GM23338 (cell line): ENCODE data around the gene ZBTB7C. TPM values are rescaled to one million over a fixed set of nuclear protein-coding genes. Genes with fewer than 3 reads are reported as not detected.

Experiments used
- ATAC-seq: fragments of 200-7000 bp; cut with Tn5 transposase; 3 replicates; pipeline ENCODE4 v1.9.1; 2020
- DNase-seq: peaks from one replicate; pipeline ENCODE4 v3.0.0-alpha.2; 2015; ENCODE audit warnings: low spot score
- H2AFZ ChIP-seq: fragments of 200-600 bp; sonication (generic); 2 replicates; pipeline ENCODE4 v1.8.0; 2016; ENCODE audit warnings: antibody characterized with exemption, mild to moderate bottlenecking, moderate library complexity
- H3F3A ChIP-seq: fragments of 200-600 bp; sonication (generic); replicated peaks from 2 replicates; pipeline ENCODE4 v1.8.0; 2017; ENCODE audit warnings: antibody characterized with exemption, mixed run types, low read depth
- H3K27ac ChIP-seq: fragments of 200-600 bp; sonication (generic); 2 replicates; pipeline ENCODE4 v1.6.1; 2016; ENCODE audit warnings: low read depth
- H3K27me3 ChIP-seq: fragments of 200-600 bp; sonication (generic); 2 replicates; pipeline ENCODE4 v1.8.0; 2016; ENCODE audit warnings: mild to moderate bottlenecking, mixed run types, moderate library complexity; ENCODE audit not compliant: insufficient read depth
- H3K36me3 ChIP-seq: fragments of 200-600 bp; sonication (generic); 2 replicates; pipeline ENCODE4 v1.8.0; 2016; ENCODE audit warnings: mild to moderate bottlenecking; ENCODE audit not compliant: insufficient read depth
- H3K4me1 ChIP-seq: fragments of 200-600 bp; sonication (generic); 2 replicates; pipeline ENCODE4 v1.8.0; 2016; ENCODE audit warnings: mild to moderate bottlenecking, moderate library complexity; ENCODE audit not compliant: insufficient read depth
- H3K4me2 ChIP-seq: fragments of 200-600 bp; sonication (generic); 2 replicates; pipeline ENCODE4 v1.7.1; 2017; ENCODE audit warnings: mixed run types
- H3K4me3 ChIP-seq: fragments of 200-600 bp; sonication (generic); 2 replicates; pipeline ENCODE4 v1.6.1; 2016; ENCODE audit warnings: mixed run types
- H3K79me2 ChIP-seq: fragments of 200-600 bp; sonication (generic); replicated peaks from 2 replicates; pipeline ENCODE4 v1.8.0; 2017; ENCODE audit warnings: mild to moderate bottlenecking; ENCODE audit not compliant: insufficient read depth
- H3K9me2 ChIP-seq: fragments of 200-600 bp; sonication (generic); 2 replicates; pipeline ENCODE4 v1.8.0; 2017; ENCODE audit not compliant: insufficient read depth
- H4K20me1 ChIP-seq: fragments of 200-600 bp; sonication (generic); replicated peaks from 2 replicates; pipeline ENCODE4 v1.8.0; 2017; ENCODE audit warnings: mild to moderate bottlenecking; ENCODE audit not compliant: insufficient read depth
- H3K27ac Mint-ChIP-seq: 2 replicates; pipeline ENCODE4 v1.8.0; 2020; ENCODE audit warnings: inconsistent platforms, mild to moderate bottlenecking, moderate library complexity, mixed read lengths
- H3K27me3 Mint-ChIP-seq: 3 replicates; pipeline ENCODE4 v1.8.0; 2022; ENCODE audit warnings: low read depth, mild to moderate bottlenecking, moderate library complexity, mixed read lengths, inconsistent platforms; ENCODE audit not compliant: insufficient read depth, poor library complexity
- H3K36me3 Mint-ChIP-seq: 3 replicates; pipeline ENCODE4 v1.8.0; 2021; ENCODE audit warnings: low read depth, mild to moderate bottlenecking, inconsistent platforms, moderate library complexity, mixed read lengths
- H3K4me1 Mint-ChIP-seq: 3 replicates; pipeline ENCODE4 v1.8.0; 2020; ENCODE audit warnings: mild to moderate bottlenecking, inconsistent platforms, mixed read lengths
- H3K4me3 Mint-ChIP-seq: 3 replicates; pipeline ENCODE4 v1.8.0; 2021; ENCODE audit warnings: moderate library complexity, mild to moderate bottlenecking, inconsistent platforms, mixed read lengths
- H3K9me3 Mint-ChIP-seq: 3 replicates; pipeline ENCODE4 v1.8.0; 2020; ENCODE audit warnings: moderate library complexity, mild to moderate bottlenecking, inconsistent platforms, mixed read lengths
- CTCF ChIP-seq, 2 experiments: fragments of 200-600 bp in 1 of 2; sonication (generic) in 1 of 2; conservative IDR thresholded peaks; 2 replicates each; pipeline versions ENCODE4 v1.5.1 to v1.6.1; 2016 to 2017; ENCODE audit warnings: antibody characterized with exemption in 2 of 2, low read depth in 2 of 2, mild to moderate bottlenecking in 2 of 2, moderate library complexity in 1 of 2
- EZH2 ChIP-seq: fragments of 200-600 bp; sonication (generic); IDR thresholded peaks from one replicate; pipeline ENCODE4 v1.8.0; 2017; ENCODE audit warnings: antibody characterized with exemption, mild to moderate bottlenecking, low read depth; ENCODE audit not compliant: unreplicated experiment
- EZH2phosphoT487 ChIP-seq: fragments of 200-600 bp; sonication (generic); IDR thresholded peaks from one replicate; pipeline ENCODE4 v1.8.1; 2018; ENCODE audit warnings: antibody characterized with exemption; ENCODE audit not compliant: unreplicated experiment
- NANOG ChIP-seq: IDR thresholded peaks from 2 replicates; pipeline ENCODE4 v1.6.1; 2016; ENCODE audit warnings: antibody characterized with exemption, borderline replicate concordance
- REST ChIP-seq: IDR thresholded peaks from one replicate; pipeline ENCODE4 v1.6.1; 2018; ENCODE audit warnings: antibody characterized with exemption; ENCODE audit not compliant: unreplicated experiment
- ZNF114 ChIP-seq: fragments of 250-450 bp; sonication (Bioruptor Pico); IDR thresholded peaks from 2 replicates; pipeline ENCODE4 v1.5.0; 2020; ENCODE audit warnings: mild to moderate bottlenecking, moderate library complexity
- polyA plus RNA-seq: library from polyadenylated mRNA; unstranded; fragments of >200 nt; fragmentation: Nextera tagmentation; extraction: Ambion mirVana; gene quantifications from 2 replicates; pipeline ENCODE4 v1.2.1, GENCODE V29; 2016
- total RNA-seq: library from RNA; depleted of rRNA; stranded (reverse); fragments of >200 nt; shearing (Covaris generic); gene quantifications from 2 replicates; pipeline ENCODE4 v1.2.3, GENCODE V29; 2014

Gene ZBTB7C
- total and polyA plus RNA-seq, 2 experiments from 2014 or later, result 0.03 to 0.14 TPM

GRCh38 chr18:48252525-48252924, 156.7 kb downstream of the ZBTB7C start:
- H2AFZ ChIP-seq, result no peak overlapping the region
- Mint-ChIP-seq H3K27me3 (no peaks in the 10 kb centered on the region), H3K4me3 (no peak overlapping the region), H3K27ac (no peak overlapping the region), H3K9me3 (peaks cover 3% of the 10 kb centered on the region; the same call in 1 of the 3 replicates), H3K36me3 (no peaks in the 10 kb centered on the region; the same call in 2 of the 3 replicates), H3K4me1 (no peaks in the 10 kb centered on the region)
- no peaks in the 10 kb centered on the region for H3K27me3 ChIP-seq
- no peaks in the 10 kb centered on the region for H3K36me3 ChIP-seq
- no peaks in the 10 kb centered on the region for H3F3A ChIP-seq
- no peaks in the 10 kb centered on the region for H3K4me1 ChIP-seq
- ATAC-seq (no peak), DNase-seq (no peak)
- H3K4me2 ChIP-seq, result no peak overlapping the region
- H4K20me1 ChIP-seq, result no peaks in the 10 kb centered on the region
- H3K79me2 ChIP-seq, result no peaks in the 10 kb centered on the region
- H3K4me3 ChIP-seq, result no peak overlapping the region
- no peak for TF ChIP-seq REST
- TF ChIP-seq CTCF (conservative IDR thresholded peaks at IDR 0.05; ENCODE audit: low read depth in 2 of 2), result no peak
- no peak for TF ChIP-seq NANOG
- no peak for TF ChIP-seq ZNF114 (CRISPR knock-in tag)
- TF ChIP-seq EZH2, result no peak
- no peak for TF ChIP-seq EZH2phosphoT487
- no peak overlapping the region for H3K27ac ChIP-seq
- H3K9me2 ChIP-seq, result no peaks in the 10 kb centered on the region; the same call in 1 of the 2 replicates

GRCh38 chr18:48250918-48251317, 158.3 kb downstream of the ZBTB7C start:
- H3K27me3 ChIP-seq, result no peaks in the 10 kb centered on the region
- no peak overlapping the region for H3K4me3 Mint-ChIP-seq
- H3K27ac Mint-ChIP-seq, result no peak overlapping the region
- no peak overlapping the region for H2AFZ ChIP-seq
- ATAC-seq (no peak), DNase-seq (no peak)
- no peaks in the 10 kb centered on the region for H4K20me1 ChIP-seq
- no peaks in the 10 kb centered on the region for H3K4me1 Mint-ChIP-seq
- H3K9me2 ChIP-seq, result no peaks in the 10 kb centered on the region; the same call in 1 of the 2 replicates
- H3F3A ChIP-seq, result no peaks in the 10 kb centered on the region
- H3K27me3 Mint-ChIP-seq, result no peaks in the 10 kb centered on the region
- no peak overlapping the region for H3K4me2 ChIP-seq
- no peaks in the 10 kb centered on the region for H3K36me3 Mint-ChIP-seq
- H3K9me3 Mint-ChIP-seq, result no peaks in the 10 kb centered on the region
- H3K4me1 ChIP-seq, result no peaks in the 10 kb centered on the region
- no peaks in the 10 kb centered on the region for H3K36me3 ChIP-seq
- no peak overlapping the region for H3K27ac ChIP-seq
- no peaks in the 10 kb centered on the region for H3K79me2 ChIP-seq
- H3K4me3 ChIP-seq, result no peak overlapping the region
- TF ChIP-seq REST (no peak), NANOG (no peak), EZH2 (no peak)
